HepG2 (cell line): ENCODE results near the gene SNIP1. TPM values are rescaled to one million over a fixed set of nuclear protein-coding genes. Genes with fewer than 3 reads are reported as not detected.

Source experiments
- ATAC-seq: fragments of 200-7000 bp; cut with Tn5 transposase; 3 replicates; pipeline ENCODE4 v1.9.1; 2020; ENCODE audit warnings: mild to moderate bottlenecking, moderate library complexity
- BruUV-seq: library from RNA; stranded (reverse); fragments of 400-500 nt; replicated peaks from 2 replicates; lab custom pipeline; 2021; lab: Mats Ljungman, UMichigan
- CTCF ChIA-PET: fragments of 300-600 bp; formaldehyde crosslinking; extraction: SDS; loops from one replicate; lab custom pipeline; 2021; ENCODE audit warnings: low total read pairs, inconsistent platforms, low intra/inter-chr PET ratio; lab: Yijun Ruan, JAX
- POLR2A ChIA-PET: fragments of 350-600 bp; sonication (Branson Sonifier 250); formaldehyde crosslinking; loops from one replicate; lab custom pipeline; 2020; ENCODE audit warnings: antibody characterized with exemption, inconsistent platforms; lab: Yijun Ruan, JAX
- DNase-seq: peaks from one replicate; pipeline ENCODE4 v3.0.0-alpha.2; 2015; ENCODE audit warnings: low spot score
- FAIRE-seq: peaks from 3 replicates; lab custom pipeline; 2011; peaks lifted over from hg19 to GRCh38; lab: Jason Lieb, UNC
- H2AFZ ChIP-seq: one replicate; pipeline ENCODE4 v1.6.1; 2011; ENCODE audit warnings: low read length, inconsistent platforms
- H3K27ac ChIP-seq: fragments of 300-600 bp; 3 replicates; pipeline ENCODE4 v1.8.0; 2011; ENCODE audit warnings: mixed run types, mild to moderate bottlenecking, mixed read lengths, low read length, inconsistent platforms; ENCODE audit not compliant: insufficient read depth; ENCODE audit errors: extremely low read length
- H3K27me3 ChIP-seq, 2 experiments: fragments of 200-600 bp in 1 of 2; 2 replicates in 1 of 2; 3 replicates in 1 of 2; pipeline versions ENCODE4 v1.6.0 to v1.8.0; 2011; ENCODE audit warnings: low read length in 2 of 2, mild to moderate bottlenecking in 2 of 2, moderate library complexity in 2 of 2, inconsistent platforms in 1 of 2; ENCODE audit not compliant: insufficient read depth in 2 of 2, control insufficient read depth in 1 of 2
- H3K36me3 ChIP-seq, 2 experiments: fragments of 200-600 bp in 1 of 2; replicated peaks in 1 of 2; 2 replicates in 1 of 2; 3 replicates in 1 of 2; pipeline versions ENCODE4 v1.5.1 to v1.8.0; 2011; ENCODE audit warnings: low read length in 2 of 2, inconsistent platforms in 1 of 2; ENCODE audit not compliant: insufficient read depth in 2 of 2, control insufficient read depth in 1 of 2
- H3K4me1 ChIP-seq: 2 replicates; pipeline ENCODE4 v1.5.1; 2012; ENCODE audit warnings: low read length, inconsistent platforms; ENCODE audit not compliant: insufficient read depth
- H3K4me2 ChIP-seq: 2 replicates; pipeline ENCODE4 v1.6.0; 2011; ENCODE audit warnings: low read depth, low read length, inconsistent platforms
- H3K4me3 ChIP-seq, 3 experiments: fragments of 200-600 bp in 1 of 3; sonication (generic), shearing (Covaris generic) in 1 of 3; replicated peaks in 1 of 3; 2 replicates each; pipeline ENCODE4 v1.5.1; 2011 to 2016; ENCODE audit warnings: low read length in 3 of 3, inconsistent platforms in 2 of 3, low read depth in 2 of 3, mild to moderate bottlenecking in 2 of 3, control low read depth in 1 of 3, mixed read lengths in 1 of 3; ENCODE audit not compliant: insufficient read depth in 1 of 3
- H3K79me2 ChIP-seq: one replicate; pipeline ENCODE4 v1.6.1; 2011; ENCODE audit warnings: low read length, inconsistent platforms; ENCODE audit not compliant: insufficient read depth
- H3K9ac ChIP-seq: 2 replicates; pipeline ENCODE4 v1.6.0; 2011; ENCODE audit warnings: mild to moderate bottlenecking, low read depth, low read length, inconsistent platforms; ENCODE audit not compliant: insufficient read depth
- H3K9me3 ChIP-seq: 2 replicates; pipeline ENCODE4 v1.5.1; 2012; ENCODE audit warnings: mild to moderate bottlenecking, low read length
- H4K20me1 ChIP-seq: 2 replicates; pipeline ENCODE4 v1.6.0; 2011; ENCODE audit warnings: inconsistent platforms, mild to moderate bottlenecking, low read length, moderate library complexity; ENCODE audit not compliant: insufficient read depth
- CEBPZ ChIP-seq: IDR thresholded peaks from 2 replicates; pipeline ENCODE4 v1.6.1; 2012; ENCODE audit warnings: low read length, improper control_type of control experiment
- HOXA3 ChIP-seq: sonication (generic); formaldehyde crosslinking; IDR thresholded peaks from 2 replicates; pipeline ENCODE4 v1.5.0; 2020; ENCODE audit warnings: missing genetic modification reagents
- KDM2A ChIP-seq: sonication (generic); formaldehyde crosslinking; IDR thresholded peaks from 2 replicates; pipeline ENCODE4 v1.4.0; 2020; ENCODE audit warnings: low read depth, missing genetic modification reagents, borderline replicate concordance
- MLXIP ChIP-seq: sonication (generic); formaldehyde crosslinking; IDR thresholded peaks from 2 replicates; pipeline ENCODE4 v1.9.0; 2021; ENCODE audit warnings: missing genetic modification reagents, borderline replicate concordance
- SMAD3 ChIP-seq: sonication (generic); formaldehyde crosslinking; IDR thresholded peaks from 2 replicates; pipeline ENCODE4 v1.4.0; 2020; ENCODE audit warnings: missing genetic modification reagents
- TFAP4 ChIP-seq: sonication (generic); IDR thresholded peaks from 2 replicates; pipeline ENCODE4 v1.6.1; 2016; ENCODE audit warnings: low read depth, borderline replicate concordance
- ZBTB42 ChIP-seq: sonication (generic); formaldehyde crosslinking; IDR thresholded peaks from 2 replicates; pipeline ENCODE4 v1.5.0; 2020; ENCODE audit warnings: mild to moderate bottlenecking, missing genetic modification reagents
- ZNF207 ChIP-seq: fragments of 450-650 bp; IDR thresholded peaks from 2 replicates; pipeline ENCODE4 v1.6.1; 2016; ENCODE audit warnings: antibody characterized with exemption, borderline replicate concordance
- ZNF24 ChIP-seq: fragments of 450-650 bp; IDR thresholded peaks from 2 replicates; pipeline ENCODE4 v1.6.1; 2017; ENCODE audit warnings: antibody characterized with exemption, mild to moderate bottlenecking
- ZNF510 ChIP-seq: sonication (generic); formaldehyde crosslinking; IDR thresholded peaks from 2 replicates; pipeline ENCODE4 v1.4.0; 2020; ENCODE audit warnings: low read depth, mild to moderate bottlenecking, missing genetic modification reagents
- ZNF597 ChIP-seq: sonication (generic); formaldehyde crosslinking; IDR thresholded peaks from 2 replicates; pipeline ENCODE4 v1.5.0; 2020; ENCODE audit warnings: missing genetic modification reagents
- WGBS: methylation state at CpG from one replicate; pipeline ENCODE4 v1.1.6; 2017; ENCODE audit warnings: low lambda C conversion rate; 5-methylcytosine and 5-hydroxymethylcytosine counted together
- in situ Hi-C: cut with HindIII; loops from 2 replicates; pipeline ENCODE4 v1.10.0; 2017; ENCODE audit warnings: low pct_unique_long_range_greater_than_20kb; ENCODE audit not compliant: extremely low pct_ligation_motif_present
- intact Hi-C: fragments of 100-400 bp; cut with micrococcal nuclease; formaldehyde crosslinking; loops from one replicate; pipeline ENCODE4 v1.10.0; 2022; ENCODE audit not compliant: unreplicated experiment
- polyA plus RNA-seq, 8 experiments: library from polyadenylated mRNA; depleted of rRNA in 3 of 8; stranded (reverse) in 7 of 8; unstranded in 1 of 8; fragments of >200 nt; fragmentation: Illumina TruSeq in 4 of 8; extraction: Trizol in 4 of 8; gene quantifications; 2 replicates each; pipeline versions ENCODE4 v1.2.1 to v1.2.3, GENCODE V29; 2011 to 2016; ENCODE audit warnings: low read depth in 4 of 8, missing spikeins in 1 of 8, mixed read lengths in 1 of 8; ENCODE audit not compliant: insufficient read depth in 1 of 8
- total RNA-seq, 5 experiments: library from RNA; depleted of rRNA; stranded (reverse); fragments of >200 nt; fragmentation: Illumina TruSeq; extraction: Trizol; gene quantifications; 2 replicates each; pipeline ENCODE4 v1.2.3, GENCODE V29; 2016; ENCODE audit warnings: low read depth in 1 of 5

The SNIP1 gene
- total and polyA plus RNA-seq, 2 of the 13 experiments (the other 11 are each of a cell fraction or from before 2014, with no cell fraction given), result 5.5 to 11.2 TPM

GRCh38 chr1:37509181-37509580, 44.9 kb downstream of the SNIP1 start:
- peaks cover 18 to 53% of the 10 kb centered on the region in 2 experiments; a peak in 4 of 5 replicates for H3K36me3 ChIP-seq
- ChIA-PET POLR2A (interaction anchor here (1.0 to 1.6 kb wide), 3 partner anchors 11 to 33 kb away, joined by 3 to 5 read pairs (median 4); no protein-coding TSS in a partner anchor), CTCF (interaction anchor here (0.9 kb wide), 1 partner anchor 55 kb away, joined by 3 read pairs; no protein-coding TSS in a partner anchor)
- ATAC-seq (peak; percentile 56; the same call in 2 of the 3 replicates), DNase-seq (peak; percentile 28), FAIRE-seq (peak; percentile 51)
- in situ Hi-C loops (no loop called here), intact Hi-C loops (no loop called here)
- no peak for TF ChIP-seq HOXA3
- TF ChIP-seq CEBPZ, result no peak
- no peak for TF ChIP-seq ZBTB42 (CRISPR knock-in tag)
- no peak for TF ChIP-seq KDM2A (CRISPR knock-in tag)
- no peak for TF ChIP-seq ZNF24
- TF ChIP-seq TFAP4, result no peak
- TF ChIP-seq ZNF207, result no peak
- TF ChIP-seq ZNF597 (CRISPR knock-in tag), result no peak
- TF ChIP-seq MLXIP (CRISPR knock-in tag), result no peak
- TF ChIP-seq SMAD3, result no peak
- TF ChIP-seq ZNF510 (CRISPR knock-in tag), result no peak
- BruUV-seq, result no TSS peak
- 94% methylated on average over 4 of the region's 4 CpGs for WGBS
- H3K9me3 ChIP-seq, result no peaks in the 10 kb centered on the region
- no peak overlapping the region for H2AFZ ChIP-seq
- peaks cover 9% of the 10 kb centered on the region; the same call in 1 of the 2 replicates for H4K20me1 ChIP-seq
- H3K4me3 ChIP-seq, result no peak overlapping the region
- no peak overlapping the region for H3K4me2 ChIP-seq
- H3K27me3 ChIP-seq, result no peaks in the 10 kb centered on the region
- H3K4me1 ChIP-seq, result peaks cover 13% of the 10 kb centered on the region
- no peak overlapping the region for H3K27ac ChIP-seq
- H3K79me2 ChIP-seq, result peaks cover 20% of the 10 kb centered on the region
- no peak overlapping the region for H3K9ac ChIP-seq
